ENCODE measurements around the gene C11orf87. TPM values are rescaled to one million over a fixed set of nuclear protein-coding genes. Genes with fewer than 3 reads are reported as not detected.

The C11orf87 gene
- total RNA-seq, 4 donors from 2014 or later, result not detected

GRCh38 chr11:109423466-109424190 is 1.6 kb downstream of the C11orf87 start:
- DNase-seq (ENCODE audit: extremely low spot score), result no peak
- H3K27me3 ChIP-seq, result peaks cover 0 to 66% (median 30%) of the 10 kb centered on the region in 4 donors
- peaks cover 17 to 32% (median 25%) of the 10 kb centered on the region in 4 donors for H3K4me1 ChIP-seq
- WGBS, result 17% methylated on average over 30 of the region's 45 CpGs
- H3K9me3 ChIP-seq, result no peaks in the 10 kb centered on the region
- intact Hi-C loops (cut with DNase I), result no loop called here
- TF ChIP-seq POLR2A (IDR thresholded peaks at IDR 0.05; ENCODE audit: low read depth), result no peak
- TF ChIP-seq CTCF (IDR thresholded peaks at IDR 0.05), result no peak
- no peak for TF ChIP-seq EP300 (IDR thresholded peaks at IDR 0.05)
- no peak for TF ChIP-seq POLR2AphosphoS5 (IDR thresholded peaks at IDR 0.05)
- H3K4me3 ChIP-seq, result peak overlapping the region; percentile 30 to 49 (median 40)
- no peaks in the 10 kb centered on the region for H3K36me3 ChIP-seq
- no peak overlapping the region for H3K27ac ChIP-seq (replicated peaks in 1 of 4)

- no peak for DNase-seq (ENCODE audit: extremely low spot score)
- intact Hi-C loops (cut with DNase I), result no loop called here
- peaks cover 0 to 59% (median 30%) of the 10 kb centered on the region in 4 donors for H3K27me3 ChIP-seq
- WGBS, result 14% methylated on average over 10 of the region's 10 CpGs
- H3K36me3 ChIP-seq, result no peaks in the 10 kb centered on the region
- H3K4me1 ChIP-seq, result peaks cover 17 to 32% (median 25%) of the 10 kb centered on the region in 4 donors
- no peaks in the 10 kb centered on the region for H3K9me3 ChIP-seq
- H3K4me3 ChIP-seq, result no peak overlapping the region
- no peak overlapping the region for H3K27ac ChIP-seq (replicated peaks in 1 of 4)
- TF ChIP-seq POLR2A (IDR thresholded peaks at IDR 0.05; ENCODE audit: low read depth), result no peak
- TF ChIP-seq POLR2AphosphoS5 (IDR thresholded peaks at IDR 0.05), result no peak
- no peak for TF ChIP-seq EP300 (IDR thresholded peaks at IDR 0.05)
- no peak for TF ChIP-seq CTCF (IDR thresholded peaks at IDR 0.05)
Observed at GRCh38 chr11:109424901-109425300, 2.9 kb downstream of the C11orf87 start.

- WGBS, result 51% methylated on average over 2 of the region's 2 CpGs
- Histone ChIP-seq H3K4me1 (peaks cover 17 to 32% (median 25%) of the 10 kb centered on the region in 4 donors), H3K27me3 (peaks cover 0 to 53% (median 29%) of the 10 kb centered on the region in 4 donors), H3K36me3 (no peaks in the 10 kb centered on the region), H3K27ac (replicated peaks in 1 of 4) (no peak overlapping the region), H3K4me3 (no peak overlapping the region), H3K9me3 (no peaks in the 10 kb centered on the region)
- no peak for DNase-seq (ENCODE audit: extremely low spot score)
- intact Hi-C loops (cut with DNase I), result no loop called here
- TF ChIP-seq POLR2AphosphoS5 (IDR thresholded peaks at IDR 0.05), result no peak
- no peak for TF ChIP-seq CTCF (IDR thresholded peaks at IDR 0.05)
- TF ChIP-seq EP300 (IDR thresholded peaks at IDR 0.05), result no peak
- no peak for TF ChIP-seq POLR2A (IDR thresholded peaks at IDR 0.05; ENCODE audit: low read depth)
Observed at GRCh38 chr11:109425554-109425953, 3.6 kb downstream of the C11orf87 start.

- no peak for TF ChIP-seq POLR2A (IDR thresholded peaks at IDR 0.05; ENCODE audit: low read depth)
- no peak for TF ChIP-seq POLR2AphosphoS5 (IDR thresholded peaks at IDR 0.05)
- no peak for TF ChIP-seq CTCF (IDR thresholded peaks at IDR 0.05)
- TF ChIP-seq EP300 (IDR thresholded peaks at IDR 0.05), result no peak
- Histone ChIP-seq H3K36me3 (no peaks in the 10 kb centered on the region), H3K9me3 (no peaks in the 10 kb centered on the region), H3K27ac (replicated peaks in 1 of 4) (no peak overlapping the region), H3K4me3 (no peak overlapping the region), H3K27me3 (peaks cover 0 to 45% (median 27%) of the 10 kb centered on the region in 4 donors), H3K4me1 (peaks cover 17 to 32% (median 25%) of the 10 kb centered on the region in 4 donors)
- DNase-seq (ENCODE audit: extremely low spot score), result peak; percentile 7
- WGBS, result 52% methylated on average over 4 of the region's 4 CpGs
- intact Hi-C loops (cut with DNase I), result no loop called here
Observed at GRCh38 chr11:109426442-109427240, 4.7 kb downstream of the C11orf87 start.

Data from esophagus muscularis mucosa (tissue), 4 donors.